UCSD-AML1 (cell line): ENCODE data around the gene SAMD11.

Source experiments
- DNase-seq: peaks from one replicate; lab custom pipeline; 2025; ENCODE audit not compliant: unreplicated experiment; lab: John Stamatoyannopoulos, UW

Gene SAMD11

GRCh38 chr1:917076-917459 lies 6.7 kb upstream of the SAMD11 start:
- DNase-seq, result no peak

- DNase-seq, result no peak
Observed at GRCh38 chr1:917466-918091, 6.1 kb upstream of the SAMD11 start.

- DNase-seq, result no peak
Observed at GRCh38 chr1:918353-918752, 5.4 kb upstream of the SAMD11 start.

GRCh38 chr1:918843-919242 lies 4.9 kb upstream of the SAMD11 start:
- DNase-seq, result no peak

GRCh38 chr1:919271-919872 lies 4.4 kb upstream of the SAMD11 start:
- DNase-seq, result no peak

GRCh38 chr1:920010-920409 lies 3.7 kb upstream of the SAMD11 start:
- no peak for DNase-seq

- no peak for DNase-seq
Observed at GRCh38 chr1:920521-920920, 3.2 kb upstream of the SAMD11 start.

- peak; percentile 71 for DNase-seq
Observed at GRCh38 chr1:921011-921837, 2.5 kb upstream of the SAMD11 start.

GRCh38 chr1:923991-924655 lies 400 bp downstream of the SAMD11 start:
- no peak for DNase-seq

GRCh38 chr1:924656-925560 lies 1.2 kb downstream of the SAMD11 start:
- DNase-seq, result peak; percentile 35

GRCh38 chr1:925561-926421 lies 2.1 kb downstream of the SAMD11 start:
- DNase-seq, result no peak

GRCh38 chr1:927234-927633 lies 3.5 kb downstream of the SAMD11 start:
- no peak for DNase-seq

- no peak for DNase-seq
Observed at GRCh38 chr1:927748-928147, 4.0 kb downstream of the SAMD11 start.

- no peak for DNase-seq
Observed at GRCh38 chr1:928825-929661, 5.3 kb downstream of the SAMD11 start.

GRCh38 chr1:929712-930632 lies 6.2 kb downstream of the SAMD11 start:
- no peak for DNase-seq

GRCh38 chr1:930633-931138 lies 7.0 kb downstream of the SAMD11 start:
- DNase-seq, result no peak

- DNase-seq, result peak; percentile 22
Observed at GRCh38 chr1:931380-932172, 7.9 kb downstream of the SAMD11 start.
